ENCODE results near the gene TRAK1.

TRAK1 gene

GRCh38 chr3:42177801-42178150 is 86.6 kb downstream of the TRAK1 start:
- no peak for DNase-seq (ENCODE audit: low spot score)

- peak; percentile 56 for DNase-seq (ENCODE audit: low spot score)
Observed at GRCh38 chr3:42179110-42179725, 88.1 kb downstream of the TRAK1 start.

GRCh38 chr3:42180901-42181300 is 89.7 kb downstream of the TRAK1 start:
- no peak for DNase-seq (ENCODE audit: low spot score)

- no peak for DNase-seq (ENCODE audit: low spot score)
Observed at GRCh38 chr3:42182555-42182954, 91.4 kb downstream of the TRAK1 start.

GRCh38 chr3:42183991-42184632 is 93.0 kb downstream of the TRAK1 start:
- no peak for DNase-seq (ENCODE audit: low spot score)

GRCh38 chr3:42184651-42185443 is 93.7 kb downstream of the TRAK1 start:
- DNase-seq (ENCODE audit: low spot score) = no peak

GRCh38 chr3:42187936-42188335 is 96.8 kb downstream of the TRAK1 start:
- no peak for DNase-seq (ENCODE audit: low spot score)

- DNase-seq (ENCODE audit: low spot score) = no peak
Observed at GRCh38 chr3:42188376-42188775, 97.2 kb downstream of the TRAK1 start.

- no peak for DNase-seq (ENCODE audit: low spot score)
Observed at GRCh38 chr3:42189001-42189460, 97.9 kb downstream of the TRAK1 start.

GRCh38 chr3:42189736-42190135 is 98.6 kb downstream of the TRAK1 start:
- DNase-seq (ENCODE audit: low spot score) = no peak

GRCh38 chr3:42190701-42191442 is 99.7 kb downstream of the TRAK1 start:
- peak; percentile 63 for DNase-seq (ENCODE audit: low spot score)

- no peak for DNase-seq (ENCODE audit: low spot score)
Observed at GRCh38 chr3:42191443-42191747, 100.2 kb downstream of the TRAK1 start.

- DNase-seq (ENCODE audit: low spot score) = no peak
Observed at GRCh38 chr3:42192334-42193200, 101.4 kb downstream of the TRAK1 start.

- DNase-seq (ENCODE audit: low spot score) = no peak
Observed at GRCh38 chr3:42194943-42195510, 103.9 kb downstream of the TRAK1 start.

GRCh38 chr3:42195879-42196330 is 104.7 kb downstream of the TRAK1 start:
- DNase-seq (ENCODE audit: low spot score) = no peak

- DNase-seq (ENCODE audit: low spot score) = no peak
Observed at GRCh38 chr3:42198709-42199108, 107.6 kb downstream of the TRAK1 start.

GRCh38 chr3:42202217-42202865 is 111.2 kb downstream of the TRAK1 start:
- DNase-seq (ENCODE audit: low spot score) = no peak

- no peak for DNase-seq (ENCODE audit: low spot score)
Observed at GRCh38 chr3:42204867-42205599, 113.9 kb downstream of the TRAK1 start.

- no peak for DNase-seq (ENCODE audit: low spot score)
Observed at GRCh38 chr3:42205800-42206514, 114.8 kb downstream of the TRAK1 start.
